GM13977 (cell line): Measurements from ENCODE around the gene TMEM88.

Source experiments
- DNase-seq: peaks from one replicate; pipeline ENCODE4 v3.0.0; 2012; ENCODE audit warnings: low spot score
- CTCF ChIP-seq: IDR thresholded peaks from 2 replicates; pipeline ENCODE4 v1.5.1; 2012; ENCODE audit warnings: mild to moderate bottlenecking, control low read depth; ENCODE audit not compliant: insufficient read depth; ENCODE audit errors: extremely low read depth, missing control alignments
- in situ Hi-C: fragments of 300-500 bp; cut with MboI; formaldehyde crosslinking; loops from one replicate; pipeline ENCODE4 v1.12.0; 2022; ENCODE audit warnings: low sequenced_read_pairs, low pct_unique_long_range_greater_than_20kb, mixed read lengths, inconsistent platforms; ENCODE audit not compliant: unreplicated experiment

The TMEM88 gene

GRCh38 chr17:7840441-7840840 lies 14.4 kb upstream of the TMEM88 start:
- TF ChIP-seq CTCF = no peak
- DNase-seq = no peak
- in situ Hi-C loops = no loop called here

GRCh38 chr17:7840875-7841274 lies 14.0 kb upstream of the TMEM88 start:
- in situ Hi-C loops = no loop called here
- no peak for TF ChIP-seq CTCF
- no peak for DNase-seq

GRCh38 chr17:7841396-7841914 lies 13.4 kb upstream of the TMEM88 start:
- peak; percentile 37 for TF ChIP-seq CTCF
- DNase-seq = peak; percentile 72
- in situ Hi-C loops = no loop called here

GRCh38 chr17:7841915-7842379 lies 12.9 kb upstream of the TMEM88 start:
- no peak for TF ChIP-seq CTCF
- in situ Hi-C loops = no loop called here
- DNase-seq = peak; percentile 82

GRCh38 chr17:7842380-7843256 lies 12.2 kb upstream of the TMEM88 start:
- peak; percentile 85 for DNase-seq
- in situ Hi-C loops = no loop called here
- TF ChIP-seq CTCF = peak; percentile 33

- no peak for DNase-seq
- no peak for TF ChIP-seq CTCF
Observed at GRCh38 chr17:7843257-7843535, 11.7 kb upstream of the TMEM88 start.

More at GRCh38 chr17:7843257-7843535, 11.7 kb upstream of the TMEM88 start:
- in situ Hi-C loops = no loop called here
